ENCODE measurements around the gene GPX6.
A peak's percentile ranks its signal among the peaks of the same experiment; 100 is the strongest.
"Not testable (repeated sequence)": the region's sequence is repeated elsewhere in the genome, so short reads cannot be mapped to it uniquely, and the experiment has no call there.

The GPX6 gene

GRCh38 chr6:28515676-28516075, at the start of gene GPX6:
Gene GPX6 (minus strand): TSS chr6:28515793. CDS start chr6:28515743, 50 bp downstream.
- Histone ChIP-seq H3K9ac (ENCODE audit: low read depth, low read length) (no peak within 1 kb of the TSS), H3K36me3 (ENCODE audit: control insufficient read depth, insufficient read depth, low read length) (no peaks in the 10 kb centered on the region), H3K9me3 (ENCODE audit: control insufficient read depth, insufficient read depth, low read length) (no peaks in the 10 kb centered on the region), H3K27me3 (ENCODE audit: control insufficient read depth, insufficient read depth, low read length) (peaks cover 2% of the 10 kb centered on the region), H3K4me3 (ENCODE audit: low read depth, low read length) (no peak within 1 kb of the TSS), H3K4me1 (ENCODE audit: control insufficient read depth, insufficient read depth, low read length) (peaks cover 6% of the 10 kb centered on the region)

- Histone ChIP-seq H3K36me3 (ENCODE audit: control insufficient read depth, insufficient read depth, low read length) (no peaks in the 10 kb centered on the region), H3K9ac (ENCODE audit: low read depth, low read length) (no peak overlapping the region), H3K27me3 (ENCODE audit: control insufficient read depth, insufficient read depth, low read length) (peaks cover 14% of the 10 kb centered on the region), H3K9me3 (ENCODE audit: control insufficient read depth, insufficient read depth, low read length) (no peaks in the 10 kb centered on the region), H3K4me1 (ENCODE audit: control insufficient read depth, insufficient read depth, low read length) (no peaks in the 10 kb centered on the region), H3K4me3 (ENCODE audit: low read depth, low read length) (no peak overlapping the region)
These were observed 48.0 kb upstream of the GPX6 start for GRCh38 chr6:28563430-28564095.

GRCh38 chr6:28558629-28559028, 43.0 kb upstream of the GPX6 start:
- H3K9me3 ChIP-seq (ENCODE audit: control insufficient read depth, insufficient read depth, low read length), result no peaks in the 10 kb centered on the region
- peaks cover 38% of the 10 kb centered on the region for H3K27me3 ChIP-seq (ENCODE audit: control insufficient read depth, insufficient read depth, low read length)
- no peaks in the 10 kb centered on the region for H3K36me3 ChIP-seq (ENCODE audit: control insufficient read depth, insufficient read depth, low read length)
- H3K4me1 ChIP-seq (ENCODE audit: control insufficient read depth, insufficient read depth, low read length), result no peaks in the 10 kb centered on the region
- no peak overlapping the region for H3K4me3 ChIP-seq (ENCODE audit: low read depth, low read length)
- no peak overlapping the region for H3K9ac ChIP-seq (ENCODE audit: low read depth, low read length)

GRCh38 chr6:28555136-28555535, 39.5 kb upstream of the GPX6 start:
- no peaks in the 10 kb centered on the region for H3K4me1 ChIP-seq (ENCODE audit: control insufficient read depth, insufficient read depth, low read length)
- no peaks in the 10 kb centered on the region for H3K9me3 ChIP-seq (ENCODE audit: control insufficient read depth, insufficient read depth, low read length)
- no peak overlapping the region for H3K4me3 ChIP-seq (ENCODE audit: low read depth, low read length)
- H3K9ac ChIP-seq (ENCODE audit: low read depth, low read length), result no peak overlapping the region
- no peaks in the 10 kb centered on the region for H3K36me3 ChIP-seq (ENCODE audit: control insufficient read depth, insufficient read depth, low read length)
- peaks cover 60% of the 10 kb centered on the region for H3K27me3 ChIP-seq (ENCODE audit: control insufficient read depth, insufficient read depth, low read length)

GRCh38 chr6:28553986-28554881, 38.6 kb upstream of the GPX6 start:
- Histone ChIP-seq H3K4me3 (ENCODE audit: low read depth, low read length) (peak overlapping the region; percentile 71), H3K36me3 (ENCODE audit: control insufficient read depth, insufficient read depth, low read length) (no peaks in the 10 kb centered on the region), H3K9ac (ENCODE audit: low read depth, low read length) (no peak overlapping the region), H3K9me3 (ENCODE audit: control insufficient read depth, insufficient read depth, low read length) (no peaks in the 10 kb centered on the region), H3K4me1 (ENCODE audit: control insufficient read depth, insufficient read depth, low read length) (no peaks in the 10 kb centered on the region), H3K27me3 (ENCODE audit: control insufficient read depth, insufficient read depth, low read length) (peaks cover 54% of the 10 kb centered on the region)

GRCh38 chr6:28553384-28553985, 37.9 kb upstream of the GPX6 start:
- Histone ChIP-seq H3K4me3 (ENCODE audit: low read depth, low read length) (peak overlapping the region; percentile 71), H3K36me3 (ENCODE audit: control insufficient read depth, insufficient read depth, low read length) (no peaks in the 10 kb centered on the region), H3K4me1 (ENCODE audit: control insufficient read depth, insufficient read depth, low read length) (no peaks in the 10 kb centered on the region), H3K27me3 (ENCODE audit: control insufficient read depth, insufficient read depth, low read length) (peaks cover 47% of the 10 kb centered on the region), H3K9me3 (ENCODE audit: control insufficient read depth, insufficient read depth, low read length) (no peaks in the 10 kb centered on the region), H3K9ac (ENCODE audit: low read depth, low read length) (no peak overlapping the region)

- Histone ChIP-seq H3K27me3 (ENCODE audit: control insufficient read depth, insufficient read depth, low read length) (peaks cover 42% of the 10 kb centered on the region), H3K36me3 (ENCODE audit: control insufficient read depth, insufficient read depth, low read length) (no peaks in the 10 kb centered on the region), H3K9me3 (ENCODE audit: control insufficient read depth, insufficient read depth, low read length) (no peaks in the 10 kb centered on the region)
These were observed 36.5 kb upstream of the GPX6 start for GRCh38 chr6:28551891-28552666.

GRCh38 chr6:28547003-28547402, 31.4 kb upstream of the GPX6 start:
- not testable (repeated sequence) for H3K9ac ChIP-seq (ENCODE audit: low read depth, low read length); H3K4me3 ChIP-seq (ENCODE audit: low read depth, low read length); H3K27me3 ChIP-seq (ENCODE audit: control insufficient read depth, insufficient read depth, low read length); H3K4me1 ChIP-seq (ENCODE audit: control insufficient read depth, insufficient read depth, low read length); H3K9me3 ChIP-seq (ENCODE audit: control insufficient read depth, insufficient read depth, low read length); H3K36me3 ChIP-seq (ENCODE audit: control insufficient read depth, insufficient read depth, low read length)

More at GRCh38 chr6:28551891-28552666, 36.5 kb upstream of the GPX6 start:
- Histone ChIP-seq H3K9ac (ENCODE audit: low read depth, low read length) (no peak overlapping the region), H3K4me1 (ENCODE audit: control insufficient read depth, insufficient read depth, low read length) (no peaks in the 10 kb centered on the region), H3K4me3 (ENCODE audit: low read depth, low read length) (no peak overlapping the region)

- Histone ChIP-seq H3K4me1 (ENCODE audit: control insufficient read depth, insufficient read depth, low read length) (no peaks in the 10 kb centered on the region), H3K9ac (ENCODE audit: low read depth, low read length) (no peak overlapping the region), H3K27me3 (ENCODE audit: control insufficient read depth, insufficient read depth, low read length) (no peaks in the 10 kb centered on the region), H3K36me3 (ENCODE audit: control insufficient read depth, insufficient read depth, low read length) (no peaks in the 10 kb centered on the region), H3K9me3 (ENCODE audit: control insufficient read depth, insufficient read depth, low read length) (no peaks in the 10 kb centered on the region), H3K4me3 (ENCODE audit: low read depth, low read length) (no peak overlapping the region)
These were observed 30.4 kb upstream of the GPX6 start for GRCh38 chr6:28545955-28546354.

GRCh38 chr6:28543651-28544610, 28.3 kb upstream of the GPX6 start:
- Histone ChIP-seq H3K36me3 (ENCODE audit: control insufficient read depth, insufficient read depth, low read length) (no peaks in the 10 kb centered on the region), H3K9me3 (ENCODE audit: control insufficient read depth, insufficient read depth, low read length) (no peaks in the 10 kb centered on the region), H3K4me1 (ENCODE audit: control insufficient read depth, insufficient read depth, low read length) (no peaks in the 10 kb centered on the region), H3K9ac (ENCODE audit: low read depth, low read length) (peak overlapping the region; percentile 28), H3K27me3 (ENCODE audit: control insufficient read depth, insufficient read depth, low read length) (no peaks in the 10 kb centered on the region), H3K4me3 (ENCODE audit: low read depth, low read length) (peak overlapping the region; percentile 70)
